GM23338 (cell line): Measurements from ENCODE around the gene CLCN4.
A peak's percentile ranks its signal among the peaks of the same experiment; 100 is the strongest.

Experiments
- CREB1 ChIP-seq: fragments of 250-450 bp; sonication (Bioruptor Pico); IDR thresholded peaks from 2 replicates; pipeline ENCODE4 v1.5.0; 2020; ENCODE audit warnings: low read depth, mild to moderate bottlenecking, moderate library complexity
- EZH2 ChIP-seq: fragments of 200-600 bp; sonication (generic); IDR thresholded peaks from one replicate; pipeline ENCODE4 v1.8.0; 2017; ENCODE audit warnings: antibody characterized with exemption, mild to moderate bottlenecking, low read depth; ENCODE audit not compliant: unreplicated experiment
- EZH2phosphoT487 ChIP-seq: fragments of 200-600 bp; sonication (generic); IDR thresholded peaks from one replicate; pipeline ENCODE4 v1.8.1; 2018; ENCODE audit warnings: antibody characterized with exemption; ENCODE audit not compliant: unreplicated experiment
- JUNB ChIP-seq: IDR thresholded peaks from one replicate; pipeline ENCODE4 v1.6.1; 2016; ENCODE audit warnings: antibody characterized with exemption; ENCODE audit not compliant: unreplicated experiment
- NANOG ChIP-seq: IDR thresholded peaks from 2 replicates; pipeline ENCODE4 v1.6.1; 2016; ENCODE audit warnings: antibody characterized with exemption, borderline replicate concordance
- POLR2AphosphoS5 ChIP-seq: IDR thresholded peaks from 2 replicates; pipeline ENCODE4 v1.6.1; 2016; ENCODE audit warnings: antibody characterized with exemption, low read depth
- ZNF114 ChIP-seq: fragments of 250-450 bp; sonication (Bioruptor Pico); IDR thresholded peaks from 2 replicates; pipeline ENCODE4 v1.5.0; 2020; ENCODE audit warnings: mild to moderate bottlenecking, moderate library complexity
- TF ChIP-seq, protein P1 (sequence below), 2 experiments: fragments of 200-600 bp in 1 of 2; sonication (generic) in 1 of 2; conservative IDR thresholded peaks; 2 replicates each; pipeline versions ENCODE4 v1.5.1 to v1.6.1; 2016 to 2017; ENCODE audit warnings: antibody characterized with exemption in 2 of 2, low read depth in 2 of 2, mild to moderate bottlenecking in 2 of 2, moderate library complexity in 1 of 2
- TF ChIP-seq, protein P2 (sequence below): IDR thresholded peaks from one replicate; pipeline ENCODE4 v1.6.1; 2018; ENCODE audit warnings: antibody characterized with exemption; ENCODE audit not compliant: unreplicated experiment

DNA sequence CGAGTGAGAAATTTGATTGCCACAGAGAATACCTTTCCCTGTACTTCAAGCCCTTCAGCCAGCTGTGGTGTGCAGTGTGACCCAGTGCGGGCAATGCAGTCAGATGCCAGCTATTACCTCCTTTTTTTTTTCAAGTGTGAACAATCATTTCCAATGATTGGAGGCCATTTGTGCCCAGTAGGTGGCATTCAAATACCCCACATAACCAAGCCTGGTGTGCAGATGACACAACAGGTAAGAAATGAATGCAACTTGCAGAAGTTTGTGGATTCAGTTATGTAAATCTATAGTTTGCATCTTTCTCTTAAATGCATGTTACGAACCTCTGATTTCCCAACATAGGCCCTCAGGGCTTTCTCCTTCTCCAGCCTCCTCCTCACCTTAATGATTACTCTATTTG lies 98.0 kb downstream of the CLCN4 start:
- no peak for TF ChIP-seq EZH2phosphoT487
- TF ChIP-seq POLR2AphosphoS5 = no peak
- TF ChIP-seq, protein P1, sequence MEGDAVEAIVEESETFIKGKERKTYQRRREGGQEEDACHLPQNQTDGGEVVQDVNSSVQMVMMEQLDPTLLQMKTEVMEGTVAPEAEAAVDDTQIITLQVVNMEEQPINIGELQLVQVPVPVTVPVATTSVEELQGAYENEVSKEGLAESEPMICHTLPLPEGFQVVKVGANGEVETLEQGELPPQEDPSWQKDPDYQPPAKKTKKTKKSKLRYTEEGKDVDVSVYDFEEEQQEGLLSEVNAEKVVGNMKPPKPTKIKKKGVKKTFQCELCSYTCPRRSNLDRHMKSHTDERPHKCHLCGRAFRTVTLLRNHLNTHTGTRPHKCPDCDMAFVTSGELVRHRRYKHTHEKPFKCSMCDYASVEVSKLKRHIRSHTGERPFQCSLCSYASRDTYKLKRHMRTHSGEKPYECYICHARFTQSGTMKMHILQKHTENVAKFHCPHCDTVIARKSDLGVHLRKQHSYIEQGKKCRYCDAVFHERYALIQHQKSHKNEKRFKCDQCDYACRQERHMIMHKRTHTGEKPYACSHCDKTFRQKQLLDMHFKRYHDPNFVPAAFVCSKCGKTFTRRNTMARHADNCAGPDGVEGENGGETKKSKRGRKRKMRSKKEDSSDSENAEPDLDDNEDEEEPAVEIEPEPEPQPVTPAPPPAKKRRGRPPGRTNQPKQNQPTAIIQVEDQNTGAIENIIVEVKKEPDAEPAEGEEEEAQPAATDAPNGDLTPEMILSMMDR (conservative IDR thresholded peaks at IDR 0.05; ENCODE audit: low read depth in 2 of 2) = peak in 1 of 2 experiments; percentile 36; a peak in 2 of 4 replicates
- TF ChIP-seq EZH2 = no peak
- TF ChIP-seq CREB1 (CRISPR knock-in tag) = no peak
- TF ChIP-seq, protein P2, sequence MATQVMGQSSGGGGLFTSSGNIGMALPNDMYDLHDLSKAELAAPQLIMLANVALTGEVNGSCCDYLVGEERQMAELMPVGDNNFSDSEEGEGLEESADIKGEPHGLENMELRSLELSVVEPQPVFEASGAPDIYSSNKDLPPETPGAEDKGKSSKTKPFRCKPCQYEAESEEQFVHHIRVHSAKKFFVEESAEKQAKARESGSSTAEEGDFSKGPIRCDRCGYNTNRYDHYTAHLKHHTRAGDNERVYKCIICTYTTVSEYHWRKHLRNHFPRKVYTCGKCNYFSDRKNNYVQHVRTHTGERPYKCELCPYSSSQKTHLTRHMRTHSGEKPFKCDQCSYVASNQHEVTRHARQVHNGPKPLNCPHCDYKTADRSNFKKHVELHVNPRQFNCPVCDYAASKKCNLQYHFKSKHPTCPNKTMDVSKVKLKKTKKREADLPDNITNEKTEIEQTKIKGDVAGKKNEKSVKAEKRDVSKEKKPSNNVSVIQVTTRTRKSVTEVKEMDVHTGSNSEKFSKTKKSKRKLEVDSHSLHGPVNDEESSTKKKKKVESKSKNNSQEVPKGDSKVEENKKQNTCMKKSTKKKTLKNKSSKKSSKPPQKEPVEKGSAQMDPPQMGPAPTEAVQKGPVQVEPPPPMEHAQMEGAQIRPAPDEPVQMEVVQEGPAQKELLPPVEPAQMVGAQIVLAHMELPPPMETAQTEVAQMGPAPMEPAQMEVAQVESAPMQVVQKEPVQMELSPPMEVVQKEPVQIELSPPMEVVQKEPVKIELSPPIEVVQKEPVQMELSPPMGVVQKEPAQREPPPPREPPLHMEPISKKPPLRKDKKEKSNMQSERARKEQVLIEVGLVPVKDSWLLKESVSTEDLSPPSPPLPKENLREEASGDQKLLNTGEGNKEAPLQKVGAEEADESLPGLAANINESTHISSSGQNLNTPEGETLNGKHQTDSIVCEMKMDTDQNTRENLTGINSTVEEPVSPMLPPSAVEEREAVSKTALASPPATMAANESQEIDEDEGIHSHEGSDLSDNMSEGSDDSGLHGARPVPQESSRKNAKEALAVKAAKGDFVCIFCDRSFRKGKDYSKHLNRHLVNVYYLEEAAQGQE = no peak
- TF ChIP-seq JUNB = no peak
- no peak for TF ChIP-seq ZNF114
- TF ChIP-seq NANOG = no peak
